Measurements from ENCODE around the gene CDS2.
A peak's percentile ranks its signal among the peaks of the same experiment; 100 is the strongest.

CDS2 gene

GRCh38 chr20:5119143-5119434 lies 7.7 kb upstream of the CDS2 start:
- no peak for DNase-seq (ENCODE audit: low read depth, low spot score)
- Histone ChIP-seq H3K36me3 (ENCODE audit: insufficient read depth, insufficient read length, low read length) (peaks cover 49% of the 10 kb centered on the region), H3K9ac (ENCODE audit: insufficient read length, low read depth) (peak overlapping the region; percentile 99), H3K4me3 (ENCODE audit: insufficient read length, low read depth) (peak overlapping the region; percentile 100), H3K4me1 (ENCODE audit: insufficient read depth, insufficient read length) (peaks cover 3% of the 10 kb centered on the region), H3K27me3 (ENCODE audit: insufficient read depth, insufficient read length) (no peaks in the 10 kb centered on the region), H3K9me3 (ENCODE audit: insufficient read depth, low read length) (no peaks in the 10 kb centered on the region)
- no peak for TF ChIP-seq ZNF274 (IDR thresholded peaks at IDR 0.05; ENCODE audit: low read depth, low read length)
- no peak for TF ChIP-seq SUZ12 (IDR thresholded peaks at IDR 0.05; ENCODE audit: extremely low read depth, insufficient read depth, insufficient read length)
- TF ChIP-seq YY1 (IDR thresholded peaks at IDR 0.05; ENCODE audit: insufficient read depth, insufficient read length): no peak

- peaks cover 3% of the 10 kb centered on the region for H3K4me1 ChIP-seq (ENCODE audit: insufficient read depth, insufficient read length)
- H3K36me3 ChIP-seq (ENCODE audit: insufficient read depth, insufficient read length, low read length): peaks cover 44% of the 10 kb centered on the region
- H3K4me3 ChIP-seq (ENCODE audit: insufficient read length, low read depth): peak within 1 kb of the TSS; percentile 100
- H3K9me3 ChIP-seq (ENCODE audit: insufficient read depth, low read length): no peaks in the 10 kb centered on the region
- no peaks in the 10 kb centered on the region for H3K27me3 ChIP-seq (ENCODE audit: insufficient read depth, insufficient read length)
- peak within 1 kb of the TSS; percentile 99 for H3K9ac ChIP-seq (ENCODE audit: insufficient read length, low read depth)
- peak; percentile 97 for DNase-seq (ENCODE audit: low read depth, low spot score)
- TF ChIP-seq ZNF274 (IDR thresholded peaks at IDR 0.05; ENCODE audit: low read depth, low read length) (no peak), YY1 (IDR thresholded peaks at IDR 0.05; ENCODE audit: insufficient read depth, insufficient read length) (no peak), SUZ12 (IDR thresholded peaks at IDR 0.05; ENCODE audit: extremely low read depth, insufficient read depth, insufficient read length) (no peak)
Observed at GRCh38 chr20:5119435-5120184, 7.2 kb upstream of the CDS2 start, which contains the start of gene PCNA. Gene PCNA (minus strand): TSS chr20:5119958. CDS start chr20:5119798, 160 bp downstream.

- TF ChIP-seq ZNF274 (IDR thresholded peaks at IDR 0.05; ENCODE audit: low read depth, low read length) (no peak), SUZ12 (IDR thresholded peaks at IDR 0.05; ENCODE audit: extremely low read depth, insufficient read depth, insufficient read length) (no peak), YY1 (IDR thresholded peaks at IDR 0.05; ENCODE audit: insufficient read depth, insufficient read length) (no peak)
- Histone ChIP-seq H3K9ac (ENCODE audit: insufficient read length, low read depth) (peak overlapping the region; percentile 81), H3K27me3 (ENCODE audit: insufficient read depth, insufficient read length) (no peaks in the 10 kb centered on the region), H3K4me1 (ENCODE audit: insufficient read depth, insufficient read length) (peaks cover 3% of the 10 kb centered on the region), H3K36me3 (ENCODE audit: insufficient read depth, insufficient read length, low read length) (peaks cover 39% of the 10 kb centered on the region), H3K4me3 (ENCODE audit: insufficient read length, low read depth) (peak overlapping the region; percentile 34), H3K9me3 (ENCODE audit: insufficient read depth, low read length) (no peaks in the 10 kb centered on the region)
- no peak for DNase-seq (ENCODE audit: low read depth, low spot score)
Observed at GRCh38 chr20:5120185-5120476, 6.7 kb upstream of the CDS2 start.

- peaks cover 12% of the 10 kb centered on the region for H3K36me3 ChIP-seq (ENCODE audit: insufficient read depth, insufficient read length, low read length)
- no peak overlapping the region for H3K4me3 ChIP-seq (ENCODE audit: insufficient read length, low read depth)
- H3K9ac ChIP-seq (ENCODE audit: insufficient read length, low read depth): no peak overlapping the region
- DNase-seq (ENCODE audit: low read depth, low spot score): no peak
- no peak for TF ChIP-seq YY1 (IDR thresholded peaks at IDR 0.05; ENCODE audit: insufficient read depth, insufficient read length)
- no peak for TF ChIP-seq ZNF274 (IDR thresholded peaks at IDR 0.05; ENCODE audit: low read depth, low read length)
- TF ChIP-seq SUZ12 (IDR thresholded peaks at IDR 0.05; ENCODE audit: extremely low read depth, insufficient read depth, insufficient read length): no peak
- no peaks in the 10 kb centered on the region for H3K9me3 ChIP-seq (ENCODE audit: insufficient read depth, low read length)
- no peaks in the 10 kb centered on the region for H3K27me3 ChIP-seq (ENCODE audit: insufficient read depth, insufficient read length)
- H3K4me1 ChIP-seq (ENCODE audit: insufficient read depth, insufficient read length): peaks cover 3% of the 10 kb centered on the region
Observed at GRCh38 chr20:5122873-5123260, 3.9 kb upstream of the CDS2 start.

GRCh38 chr20:5127204-5127858 lies 523 bp downstream of the CDS2 start:
- DNase-seq (ENCODE audit: low read depth, low spot score): peak; percentile 25
- Histone ChIP-seq H3K27me3 (ENCODE audit: insufficient read depth, insufficient read length) (no peaks in the 10 kb centered on the region), H3K9ac (ENCODE audit: insufficient read length, low read depth) (peak overlapping the region; percentile 80), H3K4me3 (ENCODE audit: insufficient read length, low read depth) (peak overlapping the region; percentile 78), H3K9me3 (ENCODE audit: insufficient read depth, low read length) (no peaks in the 10 kb centered on the region), H3K36me3 (ENCODE audit: insufficient read depth, insufficient read length, low read length) (peaks cover 7% of the 10 kb centered on the region), H3K4me1 (ENCODE audit: insufficient read depth, insufficient read length) (peaks cover 3% of the 10 kb centered on the region)
- TF ChIP-seq YY1 (IDR thresholded peaks at IDR 0.05; ENCODE audit: insufficient read depth, insufficient read length) (peak; percentile 45), ZNF274 (IDR thresholded peaks at IDR 0.05; ENCODE audit: low read depth, low read length) (no peak), SUZ12 (IDR thresholded peaks at IDR 0.05; ENCODE audit: extremely low read depth, insufficient read depth, insufficient read length) (no peak)

- Histone ChIP-seq H3K4me1 (ENCODE audit: insufficient read depth, insufficient read length) (no peaks in the 10 kb centered on the region), H3K4me3 (ENCODE audit: insufficient read length, low read depth) (peak overlapping the region; percentile 78), H3K9me3 (ENCODE audit: insufficient read depth, low read length) (no peaks in the 10 kb centered on the region), H3K36me3 (ENCODE audit: insufficient read depth, insufficient read length, low read length) (peaks cover 7% of the 10 kb centered on the region), H3K27me3 (ENCODE audit: insufficient read depth, insufficient read length) (no peaks in the 10 kb centered on the region), H3K9ac (ENCODE audit: insufficient read length, low read depth) (peak overlapping the region; percentile 80)
- TF ChIP-seq ZNF274 (IDR thresholded peaks at IDR 0.05; ENCODE audit: low read depth, low read length) (no peak), SUZ12 (IDR thresholded peaks at IDR 0.05; ENCODE audit: extremely low read depth, insufficient read depth, insufficient read length) (no peak), YY1 (IDR thresholded peaks at IDR 0.05; ENCODE audit: insufficient read depth, insufficient read length) (no peak)
- no peak for DNase-seq (ENCODE audit: low read depth, low spot score)
Observed at GRCh38 chr20:5127859-5128424, 1.1 kb downstream of the CDS2 start.

GRCh38 chr20:5128886-5129285 lies 2.1 kb downstream of the CDS2 start:
- H3K9ac ChIP-seq (ENCODE audit: insufficient read length, low read depth): no peak overlapping the region

More at GRCh38 chr20:5128886-5129285, 2.1 kb downstream of the CDS2 start:
- no peaks in the 10 kb centered on the region for H3K4me1 ChIP-seq (ENCODE audit: insufficient read depth, insufficient read length)
- no peaks in the 10 kb centered on the region for H3K9me3 ChIP-seq (ENCODE audit: insufficient read depth, low read length)
- no peaks in the 10 kb centered on the region for H3K27me3 ChIP-seq (ENCODE audit: insufficient read depth, insufficient read length)
- no peak for DNase-seq (ENCODE audit: low read depth, low spot score)
- no peak overlapping the region for H3K4me3 ChIP-seq (ENCODE audit: insufficient read length, low read depth)
- TF ChIP-seq ZNF274 (IDR thresholded peaks at IDR 0.05; ENCODE audit: low read depth, low read length) (no peak), SUZ12 (IDR thresholded peaks at IDR 0.05; ENCODE audit: extremely low read depth, insufficient read depth, insufficient read length) (no peak), YY1 (IDR thresholded peaks at IDR 0.05; ENCODE audit: insufficient read depth, insufficient read length) (no peak)
- H3K36me3 ChIP-seq (ENCODE audit: insufficient read depth, insufficient read length, low read length): peaks cover 7% of the 10 kb centered on the region

Measured in NT2/D1 (cell line).